ENCODE results near the gene PPRC1.
"Not testable (repeated sequence)": the region's sequence is repeated elsewhere in the genome, so short reads cannot be mapped to it uniquely, and the experiment has no call there.

PPRC1 gene

DNA sequence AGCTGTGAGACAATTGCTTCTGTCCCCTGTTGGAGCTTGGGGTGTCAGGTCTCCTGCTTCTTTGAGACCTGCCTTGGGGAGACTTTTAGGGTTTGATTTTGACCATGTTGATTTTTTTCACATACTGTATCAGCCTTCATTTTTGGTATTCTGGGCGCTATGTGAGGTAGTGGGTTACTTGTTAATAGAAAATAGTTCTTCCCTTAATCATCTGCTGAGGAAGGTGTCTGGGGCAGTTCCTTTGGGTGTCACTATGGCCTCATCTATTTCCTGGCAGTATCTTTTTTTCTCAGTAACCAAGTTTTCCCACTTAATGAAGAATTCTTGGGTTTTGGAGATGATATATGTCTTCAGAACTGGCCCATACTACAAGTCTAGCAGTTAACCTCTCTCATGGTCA is 14.7 kb downstream of the PPRC1 start:
- DNase-seq = no peak

DNA sequence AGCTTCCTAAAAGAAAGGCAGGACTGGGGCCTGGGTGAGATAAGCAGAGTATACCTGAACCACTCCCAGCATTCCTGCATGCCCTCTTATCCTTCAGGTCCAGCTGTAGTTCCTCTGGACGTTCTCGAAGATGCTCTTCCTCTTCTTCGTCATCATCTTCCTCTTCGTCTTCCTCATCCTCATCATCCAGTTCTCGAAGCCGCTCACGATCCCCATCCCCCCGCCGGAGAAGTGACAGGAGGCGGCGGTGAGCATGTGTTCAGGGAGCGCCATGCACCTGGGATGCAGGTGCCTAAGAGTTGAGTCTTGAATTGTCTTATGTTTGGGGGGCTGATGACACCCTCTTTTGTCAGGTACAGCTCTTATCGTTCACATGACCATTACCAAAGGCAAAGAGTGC is 15.4 kb downstream of the PPRC1 start:
- DNase-seq = no peak

DNA sequence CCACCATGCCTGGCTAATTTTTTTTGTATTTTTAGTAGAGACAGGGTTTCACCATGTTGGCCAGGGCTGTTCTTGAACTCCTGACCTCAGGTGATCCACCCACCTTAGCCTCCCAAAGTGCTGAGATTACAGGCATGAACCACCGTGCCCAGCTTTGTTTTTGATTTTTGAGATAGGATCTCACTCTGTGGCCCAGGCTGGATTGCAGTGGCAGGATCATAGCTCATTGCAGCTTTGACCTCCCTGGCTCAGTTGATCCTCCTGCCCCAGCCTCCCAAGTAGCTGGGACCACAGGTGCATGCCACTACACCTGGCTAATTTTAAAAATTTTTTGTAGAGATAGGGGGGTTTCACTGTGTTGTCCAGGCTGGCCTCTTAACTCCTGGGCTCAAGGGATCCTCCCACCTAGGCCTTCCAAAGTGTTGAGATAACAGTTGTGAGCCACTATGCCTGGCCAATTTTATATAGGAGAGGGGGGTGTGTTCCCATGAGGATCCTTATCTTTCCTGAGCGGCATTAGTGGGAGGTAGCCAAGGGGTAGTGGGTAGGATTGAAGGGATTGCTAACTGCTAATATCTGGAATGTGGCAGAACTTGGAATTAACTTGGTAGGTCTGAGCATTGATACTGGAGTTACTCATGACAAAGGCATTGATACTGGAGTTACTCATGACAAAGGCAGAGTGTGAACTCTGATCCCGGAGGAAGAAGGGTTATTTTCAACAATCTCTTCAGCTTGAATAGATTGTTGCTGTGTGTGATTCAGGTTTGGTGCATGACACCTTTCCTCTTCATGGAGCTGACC is 18.3 kb downstream of the PPRC1 start:
- DNase-seq = no peak

DNA sequence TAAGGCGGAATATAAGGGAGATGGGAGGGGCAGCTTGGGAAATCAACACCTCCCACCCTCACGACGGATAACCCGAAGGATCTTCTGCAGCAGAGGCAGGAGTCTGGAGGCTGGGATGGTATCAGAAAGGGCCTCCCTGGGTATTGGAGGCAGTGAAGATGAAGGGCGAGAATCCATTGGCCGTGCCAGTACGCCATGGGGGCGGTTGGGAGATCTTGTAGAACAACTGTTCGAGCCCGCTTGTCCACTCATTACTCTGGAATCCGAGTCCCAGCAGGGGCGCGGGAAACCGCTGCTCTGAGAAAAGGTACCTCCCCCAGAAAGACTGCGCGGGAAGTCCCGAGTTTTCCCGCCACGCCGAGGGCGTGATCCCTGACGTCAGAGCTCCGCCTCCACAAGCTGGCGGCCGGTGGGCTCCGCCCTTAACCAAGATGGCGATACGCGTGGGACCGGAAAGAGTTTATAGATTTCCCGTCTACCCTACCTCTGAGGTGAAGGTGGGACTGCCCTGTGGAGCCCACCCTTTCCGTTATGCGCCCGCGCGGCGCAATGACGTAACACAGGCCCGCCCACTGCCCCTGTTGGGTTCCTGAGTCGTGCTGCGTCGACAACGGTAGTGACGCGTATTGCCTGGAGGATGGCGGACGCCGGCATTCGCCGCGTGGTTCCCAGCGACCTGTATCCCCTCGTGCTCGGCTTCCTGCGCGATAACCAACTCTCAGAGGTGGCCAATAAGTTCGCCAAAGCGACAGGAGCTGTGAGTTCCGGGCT is 19.1 kb downstream of the PPRC1 start, which contains the start of gene NOLC1:
Gene NOLC1, plus strand, starts transcription at position 616 of the 771 bp plus-strand sequence. Its CDS starts 22 bp downstream, at position 638.
- peak; percentile 96 for DNase-seq

DNA sequence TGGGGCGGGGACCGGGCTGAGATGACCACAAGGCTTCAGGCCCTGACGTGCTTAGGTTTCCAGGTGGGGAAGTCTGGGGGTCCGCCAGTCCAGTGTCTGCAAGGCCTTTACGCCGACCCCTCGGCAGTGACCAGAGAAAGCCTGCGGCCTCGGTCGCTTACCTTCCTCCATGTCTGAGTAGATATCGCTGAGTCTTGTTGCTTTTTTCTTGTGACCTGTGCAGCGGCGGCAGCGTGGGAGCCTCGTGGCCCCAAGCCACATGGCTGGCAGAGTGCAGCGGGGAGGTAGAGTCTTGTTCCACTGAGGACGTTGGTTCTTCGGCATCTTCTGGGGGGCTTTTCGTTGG is 19.7 kb downstream of the PPRC1 start:
- no peak for DNase-seq

DNA sequence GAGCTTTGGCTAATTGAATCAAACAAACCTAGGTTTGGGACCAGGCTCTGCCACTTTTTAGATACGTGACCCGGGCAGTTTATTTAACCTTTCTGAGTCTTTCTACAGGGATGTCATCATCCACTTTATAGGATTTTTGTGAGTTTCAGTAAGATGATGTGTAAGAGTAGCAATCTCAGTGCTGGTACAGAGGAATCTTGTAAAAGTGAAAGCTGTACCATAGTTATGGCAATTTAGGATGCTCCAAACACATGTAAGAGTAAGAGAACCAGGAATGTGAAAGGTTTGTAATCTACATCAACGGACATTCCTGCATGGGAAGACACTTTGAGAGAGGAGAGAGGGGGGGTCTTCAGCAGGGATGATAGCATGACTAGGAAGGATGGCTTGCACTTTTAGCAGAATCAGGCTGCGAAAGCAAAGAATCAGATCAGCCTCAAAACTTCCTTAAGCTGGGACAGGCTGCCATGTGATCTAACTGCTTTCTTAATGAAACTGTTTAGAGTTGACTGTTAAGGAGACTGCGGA is 20.3 kb downstream of the PPRC1 start:
- DNase-seq = no peak

DNA sequence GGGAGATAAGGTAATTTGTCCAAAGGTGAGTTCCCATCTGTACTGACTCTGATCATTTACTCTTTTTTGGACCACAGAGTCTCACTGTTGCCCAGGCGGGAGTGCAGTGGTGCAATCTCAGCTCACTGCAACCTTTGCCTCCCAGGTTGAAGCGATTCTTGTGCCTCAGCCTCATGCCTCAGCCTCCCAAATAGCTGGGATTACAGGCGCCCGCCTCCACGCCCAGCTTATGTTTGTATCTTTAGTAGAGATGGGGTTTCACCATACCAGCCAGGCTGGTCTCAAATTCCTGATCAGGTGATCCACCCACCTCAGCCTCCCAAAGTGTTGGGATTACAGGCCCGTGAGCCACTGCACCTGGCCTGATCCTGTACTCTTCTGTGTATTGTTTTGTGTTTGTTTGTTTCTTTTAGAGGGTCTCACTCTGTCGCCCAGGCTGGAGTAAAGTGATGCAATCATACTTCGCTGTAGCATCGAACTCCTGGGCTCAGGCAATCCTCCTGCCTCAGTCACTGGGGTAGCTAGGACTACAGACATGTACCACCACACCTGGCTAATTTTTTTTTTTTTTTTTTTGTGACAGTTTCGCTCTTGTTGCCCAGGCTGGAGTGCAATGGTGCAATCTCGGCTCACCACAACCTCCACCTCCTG is 21.8 kb downstream of the PPRC1 start:
- DNase-seq = no peak

DNA sequence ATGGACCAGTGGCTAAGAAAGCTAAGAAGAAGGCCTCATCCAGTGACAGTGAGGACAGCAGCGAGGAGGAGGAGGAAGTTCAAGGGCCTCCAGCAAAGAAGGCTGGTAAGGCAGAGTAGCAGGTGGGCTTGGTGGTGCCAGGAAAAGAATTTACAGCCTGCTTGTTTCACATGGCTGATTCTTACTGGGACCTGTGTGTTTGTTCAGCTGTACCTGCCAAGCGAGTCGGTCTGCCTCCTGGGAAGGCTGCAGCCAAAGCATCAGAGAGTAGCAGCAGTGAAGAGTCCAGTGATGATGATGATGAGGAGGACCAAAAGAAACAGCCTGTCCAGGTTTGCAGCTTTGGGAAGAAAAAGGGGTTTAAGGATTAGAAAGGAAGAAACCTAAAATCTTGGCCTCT is 24.4 kb downstream of the PPRC1 start:
- DNase-seq = no peak

DNA sequence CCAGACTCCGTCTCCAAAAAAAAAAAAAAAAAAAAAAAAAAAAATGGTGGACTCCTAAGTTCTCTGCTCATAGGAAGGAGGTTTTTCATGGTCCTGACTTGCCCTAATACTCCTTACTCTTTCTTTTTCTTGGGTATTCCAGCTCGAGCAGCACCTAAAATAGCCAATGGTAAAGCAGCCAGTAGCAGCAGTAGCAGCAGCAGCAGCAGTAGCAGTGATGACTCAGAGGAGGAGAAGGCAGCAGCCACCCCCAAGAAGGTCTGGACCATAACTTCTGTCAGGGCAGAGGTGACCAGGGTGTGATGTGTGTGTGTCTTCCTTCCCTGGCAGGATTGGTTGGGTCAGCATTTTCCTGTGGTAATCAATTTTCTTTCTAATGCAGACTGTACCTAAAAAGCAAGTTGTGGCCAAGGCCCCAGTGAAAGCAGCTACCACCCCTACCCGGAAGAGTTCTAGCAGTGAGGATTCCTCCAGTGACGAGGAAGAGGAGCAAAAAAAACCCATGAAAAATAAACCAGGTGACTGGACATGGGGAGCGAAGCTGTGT is 26.3 kb downstream of the PPRC1 start:
- DNase-seq = no peak

DNA sequence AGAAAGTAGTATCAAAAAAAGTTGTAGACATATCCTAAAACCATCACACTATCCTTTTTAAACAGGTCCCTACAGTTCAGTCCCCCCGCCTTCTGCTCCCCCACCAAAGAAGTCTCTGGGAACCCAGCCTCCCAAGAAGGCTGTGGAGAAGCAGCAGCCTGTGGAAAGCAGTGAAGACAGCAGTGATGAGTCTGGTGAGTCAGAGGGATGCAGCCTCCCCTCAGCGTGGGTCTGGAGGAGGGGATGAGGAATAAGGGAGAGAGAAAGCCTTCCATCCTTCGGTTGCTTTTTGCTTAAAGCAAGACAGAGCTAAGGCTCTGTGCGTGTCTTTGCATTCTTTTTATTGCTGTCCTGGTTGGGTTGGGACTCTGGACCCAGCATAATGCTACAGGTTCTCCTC is 27.0 kb downstream of the PPRC1 start:
- DNase-seq = no peak

DNA sequence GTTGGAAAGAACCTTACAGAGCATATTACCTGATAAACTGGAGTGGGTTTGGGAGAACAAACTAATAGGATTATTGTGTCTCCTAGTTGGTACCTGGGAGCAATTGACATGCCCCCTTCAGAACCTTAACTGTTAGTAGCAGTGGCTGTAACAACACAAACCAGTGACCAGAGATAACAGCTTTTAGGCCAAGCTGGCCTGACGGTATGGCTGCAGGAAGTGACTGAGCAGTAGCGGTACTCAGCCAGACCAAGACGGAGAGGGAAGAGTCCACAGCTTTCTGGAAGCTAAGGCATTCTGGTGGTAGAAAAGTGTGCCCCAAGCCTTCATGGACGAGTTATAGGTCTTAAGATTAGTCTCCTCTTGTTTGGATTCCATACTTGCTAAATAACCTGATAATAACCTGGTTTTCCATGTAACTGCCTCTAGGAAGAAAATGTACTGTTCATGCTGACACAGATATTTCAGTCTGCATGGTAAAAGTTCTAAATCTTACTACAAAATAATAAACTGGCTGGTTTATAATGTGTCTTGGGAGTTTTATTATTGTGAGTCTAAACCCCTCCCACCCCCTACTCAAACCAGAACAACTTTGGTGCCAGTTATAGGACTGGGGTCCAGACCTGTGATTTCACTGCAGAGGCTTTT is 30.6 kb downstream of the PPRC1 start:
- no peak for DNase-seq

DNA sequence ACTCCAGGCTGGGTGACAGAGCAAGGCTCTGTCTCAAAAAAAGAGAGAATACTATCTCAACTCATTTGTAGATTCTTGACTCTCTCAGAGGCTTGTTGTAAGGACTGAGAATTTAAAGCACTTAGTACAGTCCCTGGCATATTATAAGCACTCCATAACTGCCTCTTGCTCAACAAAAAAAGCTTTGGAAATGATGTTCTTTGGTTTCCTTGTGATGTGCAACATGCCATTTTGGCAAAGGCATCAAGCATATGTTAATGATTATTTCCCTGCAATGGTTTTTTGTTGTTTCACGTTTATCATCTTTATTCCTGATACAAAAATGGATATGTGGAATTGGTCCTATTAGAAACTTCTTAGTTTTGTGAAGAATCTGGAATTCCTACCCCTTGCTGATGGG is 35.0 kb downstream of the PPRC1 start:
- DNase-seq = no peak

DNA sequence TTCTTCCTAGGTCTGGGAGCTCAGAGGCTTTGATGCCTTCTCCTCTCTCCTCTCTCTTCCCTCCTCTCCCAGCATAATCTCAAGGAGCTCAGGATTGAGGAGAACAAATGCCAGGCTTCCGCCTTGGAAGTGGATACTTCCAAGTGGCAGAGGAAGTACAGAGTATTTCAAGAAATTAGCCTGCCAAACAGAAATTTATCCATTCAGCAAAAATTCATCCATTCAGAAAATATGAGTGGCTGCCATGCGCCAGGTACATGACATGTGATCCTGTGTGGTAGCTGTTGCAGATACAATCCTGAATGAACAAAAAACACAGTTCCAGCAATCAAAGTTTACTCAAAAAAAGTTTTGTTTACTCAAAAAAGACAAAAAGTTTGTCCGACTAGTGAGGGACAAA is 37.8 kb downstream of the PPRC1 start:
- no peak for DNase-seq

DNA sequence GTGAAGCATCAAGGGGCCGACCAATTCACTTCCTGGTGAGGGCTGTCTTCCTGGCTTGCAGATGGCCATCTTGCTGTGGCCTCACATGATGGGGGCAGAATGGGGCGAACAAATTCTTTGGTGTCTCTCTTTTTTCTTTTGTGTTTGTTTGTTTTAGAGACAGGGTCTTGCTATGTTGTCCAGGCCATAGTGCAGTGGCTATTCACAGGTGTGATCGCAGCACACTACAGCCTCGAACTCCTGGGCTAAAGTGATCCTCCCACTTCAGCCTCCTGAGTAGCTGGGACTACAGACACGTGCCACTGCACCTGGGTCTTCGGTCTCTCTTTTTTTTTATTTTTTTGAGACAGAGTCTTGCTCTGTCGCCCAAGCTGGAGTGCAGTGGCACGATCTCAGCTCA is 39.4 kb downstream of the PPRC1 start:
- DNase-seq = no peak

DNA sequence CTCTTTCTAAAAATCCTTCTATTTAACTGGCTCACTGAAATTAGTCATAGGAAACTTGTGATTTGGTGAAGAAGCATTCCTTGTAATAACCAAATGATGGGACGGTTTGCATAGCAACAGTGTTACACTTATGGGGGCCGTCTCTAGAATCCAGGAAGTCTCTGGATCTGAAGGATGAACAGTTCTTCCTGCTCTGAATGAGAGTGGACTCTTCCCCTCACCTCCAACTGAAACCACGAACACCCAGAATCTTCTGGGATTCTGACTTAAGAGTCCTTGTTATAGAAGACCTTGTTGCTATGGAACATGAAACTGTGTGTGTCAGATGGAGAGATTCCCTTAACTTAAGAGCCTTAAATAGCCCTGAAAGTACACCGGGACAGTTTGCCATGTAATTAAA is 42.6 kb downstream of the PPRC1 start:
- no peak for DNase-seq

DNA sequence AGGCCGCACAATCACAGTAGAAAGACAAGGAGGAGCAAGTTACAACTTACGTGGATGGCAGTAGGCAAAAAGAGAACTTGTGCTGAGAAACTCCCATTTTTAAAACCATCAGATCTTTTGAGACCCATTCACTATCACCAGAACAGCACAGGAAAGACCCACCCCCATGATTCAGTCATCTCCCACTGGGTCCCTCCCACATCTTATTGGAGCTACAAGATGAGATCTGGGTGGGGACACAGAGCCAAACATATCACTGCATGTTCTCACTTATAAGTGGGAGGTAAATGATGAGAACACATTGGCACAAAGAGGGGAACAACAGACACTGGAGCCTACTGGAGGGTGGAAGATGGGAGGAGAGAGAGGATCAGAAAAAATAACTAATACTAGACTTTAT is 51.8 kb downstream of the PPRC1 start:
- DNase-seq = no peak

DNA sequence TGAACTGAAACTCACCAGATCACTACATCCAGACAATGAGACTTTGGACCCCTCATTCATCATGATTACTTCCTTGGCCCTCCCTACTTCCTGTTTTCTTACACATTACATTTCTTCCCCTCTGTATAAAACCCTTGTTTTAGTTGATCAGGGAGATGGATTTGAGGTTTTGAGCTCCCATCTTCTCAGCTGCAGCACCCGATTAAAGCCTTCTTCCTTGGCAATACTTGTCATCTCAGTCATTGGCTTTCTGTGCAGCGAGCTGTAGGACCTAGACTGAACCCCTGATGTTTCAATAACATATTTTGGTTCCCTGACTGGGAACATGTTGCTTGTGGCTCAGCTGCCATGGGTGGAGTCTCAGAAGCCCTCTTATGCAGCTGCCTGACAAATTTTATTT is 52.4 kb downstream of the PPRC1 start:
- no peak for DNase-seq

DNA sequence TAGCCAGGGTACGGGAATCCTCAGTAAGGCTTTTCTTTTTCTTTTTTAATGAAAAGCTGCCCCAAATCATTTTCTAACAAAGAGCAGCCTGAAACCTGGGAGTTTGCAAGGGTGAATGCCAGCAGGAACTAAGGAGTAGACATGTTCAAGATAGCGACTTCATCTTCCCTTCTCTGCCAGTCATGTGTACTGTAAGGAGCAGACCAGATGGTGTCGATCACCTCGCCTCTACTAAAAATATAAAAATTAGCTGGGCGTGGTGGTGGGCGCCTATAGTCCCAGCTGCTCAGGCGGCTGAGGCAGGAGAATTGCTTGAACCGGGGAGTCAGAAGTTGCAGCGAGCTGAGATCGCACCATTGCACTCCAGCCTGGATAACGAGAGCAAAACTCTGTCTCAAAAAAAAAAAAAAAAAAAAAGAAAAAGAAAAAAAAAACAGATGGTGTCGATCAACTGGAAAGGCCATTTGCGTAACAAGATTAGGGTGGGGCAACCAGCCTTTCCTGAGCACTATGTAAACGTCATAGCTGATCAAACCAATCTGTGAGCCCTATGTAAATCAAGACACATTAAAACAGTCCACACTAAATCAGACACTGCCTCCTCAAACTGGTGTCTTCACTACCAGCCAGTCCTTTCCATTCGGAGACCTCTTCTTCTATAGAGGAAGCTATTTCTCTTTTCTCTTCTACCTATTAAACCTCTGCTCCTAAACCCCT is 53.1 kb downstream of the PPRC1 start:
- no peak for DNase-seq

DNA sequence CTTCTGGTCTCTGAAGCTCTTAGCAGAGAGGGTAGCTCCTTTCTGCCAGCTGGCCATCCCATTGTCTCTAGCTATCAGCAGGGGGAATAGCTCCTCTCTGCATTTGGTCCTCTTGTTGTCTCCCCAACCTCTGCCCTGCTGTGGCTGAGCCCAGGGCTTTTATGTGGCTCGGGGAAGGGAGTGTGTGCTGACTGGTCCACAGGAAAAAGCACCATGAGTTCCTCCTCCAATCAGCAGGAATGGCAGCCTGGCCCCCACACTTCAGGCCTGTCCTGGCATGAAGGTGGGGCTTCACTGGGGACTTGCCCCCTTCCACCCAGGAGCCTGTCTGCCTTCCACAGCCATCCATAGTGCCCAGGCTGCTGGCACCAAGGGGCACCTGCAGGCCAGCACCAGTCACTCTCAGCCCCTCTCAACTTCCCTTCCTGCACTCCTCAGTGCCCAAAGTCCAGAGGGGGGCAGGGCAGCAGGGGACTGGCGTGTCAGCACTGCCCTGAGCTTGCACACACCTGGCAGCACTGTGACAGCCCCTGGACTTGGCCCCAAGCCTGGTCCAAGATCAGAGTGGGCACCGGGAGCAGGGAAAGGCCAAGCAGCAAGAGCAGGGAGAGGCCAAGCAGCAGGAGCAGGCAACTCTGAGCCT is 55.6 kb downstream of the PPRC1 start:
- no peak for DNase-seq

DNA sequence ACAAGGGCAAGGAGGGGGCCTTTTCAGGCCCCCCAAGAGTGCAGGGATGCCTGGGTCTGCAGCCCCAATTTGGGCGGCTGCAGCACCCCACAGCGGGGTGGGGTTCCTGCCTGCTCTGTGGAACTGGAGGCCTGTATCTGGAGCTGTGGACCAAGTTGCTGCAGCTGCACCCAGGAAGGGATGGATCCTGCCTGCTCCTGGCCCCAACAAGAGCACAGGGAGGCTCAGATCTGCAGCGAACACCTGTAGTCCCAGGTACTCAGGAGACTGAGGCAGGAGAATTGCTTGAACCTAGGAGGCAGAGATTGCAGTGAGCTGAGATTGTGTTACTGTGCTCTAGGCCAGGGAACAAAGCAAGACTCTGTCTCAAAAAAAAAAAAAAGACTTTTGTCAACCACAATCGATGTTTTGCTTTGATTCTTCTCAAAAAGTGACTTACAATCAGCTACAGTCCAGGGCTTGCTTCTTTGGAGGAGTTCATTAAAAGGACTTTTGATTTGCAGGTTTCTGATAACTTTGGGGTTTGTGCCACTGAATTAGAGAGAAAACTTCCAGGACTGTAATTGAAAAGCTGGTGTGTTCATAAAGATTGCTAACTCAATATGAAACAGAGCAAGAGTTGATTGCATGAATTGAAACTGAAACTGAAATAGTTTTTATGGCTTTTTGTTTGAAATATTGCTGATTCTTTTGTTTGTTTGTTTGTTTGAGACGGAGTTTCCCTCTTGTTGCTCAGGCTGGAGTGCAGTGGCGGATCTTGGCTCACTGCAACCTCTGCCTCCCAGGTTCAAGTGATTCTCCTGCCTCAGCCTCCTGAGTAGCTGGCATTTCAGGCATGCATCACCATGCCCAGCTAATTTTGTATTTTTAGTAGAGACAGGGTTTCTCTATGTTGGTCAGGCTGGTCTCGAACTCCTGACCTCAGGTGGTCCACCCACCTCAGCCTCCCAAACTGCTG is 56.4 kb downstream of the PPRC1 start:
- DNase-seq = not testable (repeated sequence)
